GM19099 (cell line): ENCODE data around the gene WDR43.

ENCODE experiments used
- POLR2A ChIP-seq: IDR thresholded peaks from 3 replicates; pipeline ENCODE4 v1.6.1; 2011; ENCODE audit warnings: low read depth; ENCODE audit not compliant: insufficient read length; ENCODE audit errors: extremely low read depth

The WDR43 gene

DNA sequence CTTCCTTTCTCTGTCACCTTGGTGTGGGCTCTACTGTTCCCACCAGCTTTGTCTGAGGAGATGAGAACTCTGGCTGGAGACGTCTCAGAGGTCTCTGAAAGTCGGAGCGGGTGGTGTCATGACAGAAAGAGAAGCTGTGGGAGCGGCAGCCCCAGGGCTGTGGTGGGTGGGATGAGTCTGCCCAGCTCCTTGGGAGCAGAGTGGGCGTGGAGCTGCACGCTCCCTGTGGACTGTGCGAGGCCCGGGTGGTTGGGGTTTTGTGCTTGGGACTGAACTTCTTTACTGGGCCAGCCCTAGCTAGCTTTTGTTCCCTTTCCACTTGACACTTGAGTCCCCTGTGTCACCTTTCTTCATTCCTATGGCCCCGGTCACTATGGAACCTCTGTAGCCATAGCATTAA is 97.0 kb downstream of the WDR43 start:
- no peak for TF ChIP-seq POLR2A

DNA sequence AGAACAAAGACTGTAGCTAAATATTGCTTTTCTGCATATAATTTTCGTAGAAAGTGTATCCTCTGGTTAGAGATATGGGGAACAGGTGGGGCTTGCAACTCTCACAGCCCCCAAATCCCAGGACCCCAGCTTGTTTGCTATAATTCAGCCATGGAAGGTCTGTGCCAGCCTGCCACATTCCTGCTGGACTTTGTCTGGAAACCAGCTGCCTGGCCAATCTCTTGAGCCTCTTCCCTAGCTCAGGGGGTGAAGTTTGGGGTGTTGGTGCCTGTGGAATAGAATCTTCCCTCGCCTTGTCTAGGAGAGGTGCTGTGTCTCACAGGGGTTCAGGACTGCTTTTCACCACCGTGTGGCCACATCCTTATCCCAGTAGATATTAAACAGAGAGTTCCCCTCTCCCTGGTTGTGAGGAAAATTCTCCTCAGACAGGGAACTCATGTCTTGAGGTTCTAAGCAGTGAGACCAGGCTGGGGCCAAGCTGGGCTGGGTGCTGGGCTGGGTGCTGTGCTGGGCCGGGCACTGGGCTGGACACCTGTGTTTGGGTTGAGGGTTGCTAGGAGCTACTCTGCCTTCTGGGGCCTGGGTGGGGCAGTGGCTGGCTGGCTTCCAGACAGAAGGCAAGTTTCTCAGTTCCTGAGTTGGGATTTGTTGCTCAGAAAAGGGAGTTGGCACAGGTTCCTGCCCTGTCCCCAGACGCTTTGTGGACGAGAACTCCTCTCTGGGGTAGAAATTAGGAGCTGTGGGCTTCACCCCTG is 98.9 kb downstream of the WDR43 start:
- TF ChIP-seq POLR2A, result no peak

DNA sequence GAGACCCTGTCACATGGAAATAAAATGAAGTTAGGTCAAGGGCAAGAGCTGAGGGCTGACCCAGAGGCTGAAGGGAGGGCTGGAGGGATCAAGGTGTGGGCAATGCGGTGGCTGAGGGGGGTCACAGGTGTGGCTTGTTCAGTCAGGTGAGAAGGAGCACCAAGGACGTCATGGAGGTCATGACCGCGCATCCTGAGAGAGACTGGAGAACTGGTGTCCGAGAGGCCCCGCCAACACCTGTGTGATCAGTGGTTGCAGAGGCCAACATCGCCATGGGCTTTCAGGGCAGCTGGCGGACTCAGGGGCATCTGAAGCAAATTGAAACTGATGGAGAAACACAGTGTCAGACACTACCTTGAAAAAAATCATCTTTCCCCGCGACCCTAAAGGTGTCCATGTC is 99.6 kb downstream of the WDR43 start:
- no peak for TF ChIP-seq POLR2A

DNA sequence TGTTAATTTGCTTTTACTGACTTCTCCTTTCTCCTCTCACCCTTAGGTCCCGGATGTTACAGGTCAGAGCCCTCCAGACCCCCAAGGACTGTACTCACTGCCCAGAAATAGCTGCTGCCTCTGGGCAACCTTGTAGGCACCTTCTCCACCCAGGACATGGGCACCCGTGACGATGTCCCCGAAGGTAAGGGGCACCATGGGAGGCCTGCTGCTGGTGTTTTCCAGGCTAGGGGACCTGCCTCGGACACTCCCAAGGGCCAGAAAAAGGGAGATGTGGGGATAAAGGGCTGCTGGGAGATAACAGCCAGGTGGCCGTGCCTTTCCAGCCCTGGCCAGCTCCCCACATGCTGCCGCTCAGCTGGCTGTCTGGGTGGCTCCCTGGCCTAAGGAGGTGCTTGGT is 100.2 kb downstream of the WDR43 start:
- TF ChIP-seq POLR2A, result no peak

DNA sequence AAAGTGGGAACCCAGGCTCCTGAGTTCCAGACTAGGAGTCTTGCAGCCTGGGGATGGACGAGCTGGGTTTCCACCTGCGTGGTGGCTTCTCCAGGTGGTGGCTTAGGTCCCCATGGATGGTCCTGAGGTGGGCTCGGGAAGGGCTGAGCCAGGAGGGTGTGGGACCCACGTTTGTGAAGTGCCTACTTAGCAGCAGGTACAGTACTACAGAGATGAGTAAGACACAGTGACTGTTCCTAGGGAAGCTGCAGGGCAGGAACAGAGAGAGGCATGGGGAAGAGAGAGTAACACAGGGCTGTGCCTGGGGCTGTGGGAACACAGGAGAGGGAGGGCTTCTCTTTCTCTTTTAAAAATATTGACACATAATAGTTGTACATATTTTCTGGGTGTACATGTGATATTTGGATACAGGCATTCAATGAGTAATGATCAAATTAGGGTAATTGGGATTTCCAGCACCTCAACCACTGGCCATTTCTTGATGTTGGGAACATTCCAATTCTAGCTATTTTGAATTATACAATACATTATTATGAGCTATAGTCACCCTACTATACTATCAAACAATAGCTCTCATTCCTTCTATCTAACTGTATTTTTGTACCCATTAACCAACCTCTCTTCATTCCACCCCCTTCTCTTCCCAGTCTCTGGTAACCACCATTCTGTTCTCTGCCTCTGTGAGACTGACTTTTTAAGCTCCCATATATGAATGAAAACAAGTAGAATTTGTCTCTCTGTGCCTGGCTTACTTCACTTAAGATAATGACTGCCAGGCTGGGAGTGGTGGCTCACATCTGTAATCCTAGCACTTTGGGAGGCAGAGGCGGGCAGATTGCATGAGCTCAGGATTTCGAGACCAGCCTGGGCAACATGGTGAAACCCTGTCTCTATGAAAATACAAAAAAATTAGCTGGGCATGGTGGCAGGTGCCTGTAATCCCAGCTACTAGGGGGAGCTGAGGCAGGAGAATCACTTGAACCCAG is 101.6 kb downstream of the WDR43 start:
- TF ChIP-seq POLR2A, result no peak

DNA sequence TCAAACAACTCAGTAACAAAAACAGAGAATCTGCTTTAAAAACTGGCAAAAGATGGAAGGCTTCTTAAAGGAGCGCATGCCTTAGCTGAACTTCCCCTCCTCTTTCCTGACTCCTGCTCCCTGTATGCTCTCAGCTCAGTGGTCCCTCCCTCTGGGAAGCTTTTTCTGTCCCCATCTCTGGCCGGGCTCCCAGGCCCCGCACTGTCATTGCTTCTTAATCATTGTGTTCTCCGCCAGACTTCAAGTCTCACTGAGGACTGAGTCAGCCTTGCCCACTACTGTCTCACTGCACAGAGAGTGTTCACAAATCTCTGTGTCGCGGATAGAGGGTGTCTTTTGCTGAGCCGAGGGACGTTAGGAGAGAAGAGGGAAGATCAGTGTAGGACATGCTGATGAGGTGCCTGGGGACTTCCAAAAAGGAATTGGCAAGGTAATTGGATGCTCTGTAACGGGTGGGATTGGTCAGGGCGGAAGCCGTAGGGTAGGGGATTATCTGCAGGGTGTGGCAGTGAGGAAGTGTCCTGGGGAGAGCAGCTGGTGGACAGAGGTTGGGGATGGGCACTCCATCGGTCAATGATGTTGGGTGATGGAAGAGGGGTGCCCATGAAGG is 102.9 kb downstream of the WDR43 start:
- no peak for TF ChIP-seq POLR2A
